ENCODE measurements around the gene FAM162A. TPM values are rescaled to one million over a fixed set of nuclear protein-coding genes. Genes with fewer than 3 reads are reported as not detected.
A peak's percentile ranks its signal among the peaks of the same experiment; 100 is the strongest.

Gene FAM162A
- total and polyA plus RNA-seq, 9 of the 15 experiments (the other 6 are each of a cell fraction or from before 2014, with no cell fraction given) = 37.5 to 211 (median 101) TPM

DNA sequence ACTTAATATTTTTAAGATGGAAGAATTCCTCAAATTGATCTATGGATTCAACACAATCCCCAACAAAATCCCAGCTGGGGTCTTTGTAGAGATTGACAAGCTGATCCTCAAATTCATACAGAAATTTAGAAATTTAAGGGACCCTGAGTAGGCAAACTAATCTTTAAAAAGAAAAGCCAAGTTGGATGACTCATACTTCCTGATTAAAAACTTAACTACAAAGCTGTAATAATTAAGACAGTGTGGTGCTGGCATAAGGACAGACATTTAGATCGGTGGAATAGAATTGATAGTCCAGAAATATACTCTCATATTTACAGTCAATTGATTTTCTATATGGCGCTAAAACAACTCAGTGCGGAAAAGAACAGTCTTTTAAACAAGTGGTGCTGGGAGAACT lies 11.6 kb downstream of the FAM162A start:
- Histone ChIP-seq H3K4me2 (ENCODE audit: insufficient read depth, low read length) (no peak overlapping the region), H3K36me3 (ENCODE audit: control insufficient read depth, insufficient read depth, low read length) (peaks cover 21% of the 10 kb centered on the region; the same call in 2 of the 3 replicates), H3K4me1 (replicated peaks in 1 of 2; ENCODE audit: control insufficient read depth in 2 of 2, insufficient read depth in 2 of 2, low read length in 2 of 2) (peaks cover 0 to 1% of the 10 kb centered on the region in 2 experiments; a peak in 2 of 5 replicates), H3K27ac (ENCODE audit: extremely low read depth, low read depth, low read length) (no peak overlapping the region), H3K9ac (ENCODE audit: insufficient read depth in 1 of 2, low read depth in 2 of 2, low read length in 2 of 2) (no peak overlapping the region), H3K27me3 (ENCODE audit: control insufficient read depth in 2 of 2, insufficient read depth in 2 of 2, low read length in 2 of 2) (no peaks in the 10 kb centered on the region), H2AFZ (ENCODE audit: low read depth, low read length) (no peak overlapping the region), H3K4me3 (no peak overlapping the region), H3K9me1 (ENCODE audit: control insufficient read depth, insufficient read depth, low read length) (no peaks in the 10 kb centered on the region), H4K20me1 (replicated peaks; ENCODE audit: control insufficient read depth, insufficient read depth, low read length) (0 out of 2 replicates have a peak, but pooled peaks cover under 1% of the 10 kb centered on the region), H3K79me2 (ENCODE audit: control insufficient read depth, insufficient read depth, low read length) (peaks cover 29% of the 10 kb centered on the region), H3K9me3 (replicated peaks; ENCODE audit: control insufficient read depth, insufficient read depth, low read depth, low read length) (no peaks in the 10 kb centered on the region)
- ChIA-PET CTCF (ENCODE audit: low intra/inter-chr PET ratio) (no interaction called here), POLR2A (no interaction called here)
- DNase-seq (ENCODE audit: extremely low read depth in 1 of 4, low spot score in 3 of 4) (no peak), FAIRE-seq (no peak), ATAC-seq (no peak)
- BruUV-seq (replicated peaks) = no TSS peak
- TF ChIP-seq, protein P1, sequence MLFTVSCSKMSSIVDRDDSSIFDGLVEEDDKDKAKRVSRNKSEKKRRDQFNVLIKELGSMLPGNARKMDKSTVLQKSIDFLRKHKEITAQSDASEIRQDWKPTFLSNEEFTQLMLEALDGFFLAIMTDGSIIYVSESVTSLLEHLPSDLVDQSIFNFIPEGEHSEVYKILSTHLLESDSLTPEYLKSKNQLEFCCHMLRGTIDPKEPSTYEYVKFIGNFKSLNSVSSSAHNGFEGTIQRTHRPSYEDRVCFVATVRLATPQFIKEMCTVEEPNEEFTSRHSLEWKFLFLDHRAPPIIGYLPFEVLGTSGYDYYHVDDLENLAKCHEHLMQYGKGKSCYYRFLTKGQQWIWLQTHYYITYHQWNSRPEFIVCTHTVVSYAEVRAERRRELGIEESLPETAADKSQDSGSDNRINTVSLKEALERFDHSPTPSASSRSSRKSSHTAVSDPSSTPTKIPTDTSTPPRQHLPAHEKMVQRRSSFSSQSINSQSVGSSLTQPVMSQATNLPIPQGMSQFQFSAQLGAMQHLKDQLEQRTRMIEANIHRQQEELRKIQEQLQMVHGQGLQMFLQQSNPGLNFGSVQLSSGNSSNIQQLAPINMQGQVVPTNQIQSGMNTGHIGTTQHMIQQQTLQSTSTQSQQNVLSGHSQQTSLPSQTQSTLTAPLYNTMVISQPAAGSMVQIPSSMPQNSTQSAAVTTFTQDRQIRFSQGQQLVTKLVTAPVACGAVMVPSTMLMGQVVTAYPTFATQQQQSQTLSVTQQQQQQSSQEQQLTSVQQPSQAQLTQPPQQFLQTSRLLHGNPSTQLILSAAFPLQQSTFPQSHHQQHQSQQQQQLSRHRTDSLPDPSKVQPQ (CRISPR knock-in tag; IDR thresholded peaks at IDR 0.05; ENCODE audit: borderline replicate concordance) = no peak
- TF ChIP-seq ATF3 (IDR thresholded peaks at IDR 0.05) = peak; percentile 54; the same call in 1 of the 2 replicates
- no peak for TF ChIP-seq ATF3 (CRISPR knock-in tag; conservative IDR thresholded peaks at IDR 0.05)
- TF ChIP-seq ERF (CRISPR knock-in tag; IDR thresholded peaks at IDR 0.05) = no peak
- no peak for TF ChIP-seq ZNF76 (CRISPR knock-in tag; IDR thresholded peaks at IDR 0.05; ENCODE audit: borderline replicate concordance)
- TF ChIP-seq ZNF24 (IDR thresholded peaks at IDR 0.05) = no peak
- no peak for TF ChIP-seq BRD4 (IDR thresholded peaks at IDR 0.05)
- 0 out of 2 replicates have a peak, but pooled peaks have one; percentile 34 for TF ChIP-seq JUND (IDR thresholded peaks at IDR 0.05; ENCODE audit: borderline replicate concordance, low read depth, low read length)
- no peak for TF ChIP-seq JUND (tag; IDR thresholded peaks at IDR 0.05; ENCODE audit: borderline replicate concordance, low read depth, low read length)
- intact Hi-C loops (cut with micrococcal nuclease) = no loop called here
- 67% methylated on average over 3 of the region's 3 CpGs for WGBS (ENCODE audit: insufficient coverage, low coverage, missing lambda C conversion rate)
- in situ Hi-C loops (cut with MboI) = loop anchor here (10.0 kb wide), 1 partner anchor 289 kb away; the partner anchor contains the start of gene PARP14

All from K562 (cell line).